Pancreas (tissue), 10 donors: ENCODE measurements around the gene GFRA1. TPM values are rescaled to one million over a fixed set of nuclear protein-coding genes. Genes with fewer than 3 reads are reported as not detected.

Source experiments
- ATAC-seq, 4 donors: fragments of 200-7000 bp; cut with Tn5 transposase; one replicate each; pipeline versions ENCODE4 v1.8.0 to v1.9.1; 2020; ENCODE audit warnings: mild to moderate bottlenecking in 4 of 4, moderate library complexity in 4 of 4
- DNase-seq, 6 donors: peaks; one replicate each; pipeline ENCODE4 v3.0.0-alpha.2; 2020
- FAIRE-seq: peaks from 2 replicates; lab custom pipeline; 2012; peaks lifted over from hg19 to GRCh38; lab: Jason Lieb, UNC
- H3K27ac ChIP-seq, 4 donors: fragments of 200-600 bp; sonication (generic); 1 replicate in 3 of 4; 2 replicates in 1 of 4; pipeline versions ENCODE4 v1.5.0 to v1.8.0; 2020
- H3K27me3 ChIP-seq, 4 donors: fragments of 200-600 bp; one replicate each; pipeline ENCODE4 v1.8.0; 2021
- H3K36me3 ChIP-seq, 3 donors: fragments of 200-600 bp; sonication (generic) in 1 of 3; one replicate each; pipeline versions ENCODE4 v1.5.0 to v1.8.0; 2020 to 2021
- H3K4me1 ChIP-seq, 3 donors: fragments of 200-600 bp; one replicate each; pipeline ENCODE4 v1.8.0; 2021
- H3K4me3 ChIP-seq, 4 donors: fragments of 200-600 bp; sonication (generic) in 2 of 4; one replicate each; pipeline versions ENCODE4 v1.5.0 to v1.8.0; 2020 to 2021
- H3K9me3 ChIP-seq, 4 donors: fragments of 200-600 bp; one replicate each; pipeline ENCODE4 v1.8.0; 2021
- WGBS, 2 donors: extraction: QIAGEN DNeasy Blood & Tissue Kit; methylation state at CpG; one replicate each; pipeline ENCODE4 v1.1.7; 2013; 5-methylcytosine and 5-hydroxymethylcytosine counted together
- intact Hi-C, 3 donors: fragments of 100-400 bp; cut with DNase I; formaldehyde crosslinking; loops; one replicate each; pipeline versions ENCODE4 v1.11.1 to v1.14.2; 2022
- polyA plus RNA-seq, 2 donors: library from polyadenylated mRNA; stranded (reverse); fragments of 200-250 nt; gene quantifications; one replicate each; pipeline ENCODE4 v1.2.3, GENCODE V29; 2013
- total RNA-seq, 6 donors: library from RNA; stranded (reverse); fragmentation: NEBNext Ultra II Directional in 4 of 6; extraction: Animal tissue kit (Norgen Biotek cat#: 25700) in 4 of 6; gene quantifications; one replicate each; pipeline versions ENCODE4 v1.2.1 to v1.2.4, GENCODE V29; 2021 to 2023
- TF ChIP-seq, protein P1 (sequence below), 4 donors: fragments of 200-600 bp; sonication (generic) in 3 of 4; IDR thresholded peaks; one replicate each; pipeline versions ENCODE4 v1.5.0 to v1.8.0; 2021; ENCODE audit warnings: antibody characterized with exemption in 4 of 4
- donor health status: healthy with polysubstance abuse.
- donor health status: DM: no; HTN: no; CAD: no; lungs with moderate emphysema.
- donor health status: DM: no; HTN: no; CAD: no.
- donor health status: control.
- donor health status: control.
- donor health status: Bipolar disorder and iron deficiency.
- donor health status: DM: yes; HTN: yes; CAD: no.
- donor health status: DM: no; HTN: no; CAD: no.
- donor health status: DM: no; HTN: no; CAD: no.
- donor health status: DM: yes; HTN: yes; CAD: no.

The GFRA1 gene
- total and polyA plus RNA-seq, 8 donors, result 0.61 to 4.4 (median 1.3) TPM

GRCh38 chr10:116298586-116298985 is 25.6 kb upstream of the GFRA1 start:
- ATAC-seq, result no peak
- H3K9me3 ChIP-seq, result no peaks in the 10 kb centered on the region
- intact Hi-C loops, result no loop called here
- H3K27ac ChIP-seq, result no peak overlapping the region
- H3K27me3 ChIP-seq, result no peaks in the 10 kb centered on the region
- no peaks in the 10 kb centered on the region for H3K36me3 ChIP-seq
- H3K4me3 ChIP-seq, result no peak overlapping the region
- 78 to 89% methylated on average over 3 of the region's 3 CpGs for WGBS, 2 donors
- TF ChIP-seq, protein P1, sequence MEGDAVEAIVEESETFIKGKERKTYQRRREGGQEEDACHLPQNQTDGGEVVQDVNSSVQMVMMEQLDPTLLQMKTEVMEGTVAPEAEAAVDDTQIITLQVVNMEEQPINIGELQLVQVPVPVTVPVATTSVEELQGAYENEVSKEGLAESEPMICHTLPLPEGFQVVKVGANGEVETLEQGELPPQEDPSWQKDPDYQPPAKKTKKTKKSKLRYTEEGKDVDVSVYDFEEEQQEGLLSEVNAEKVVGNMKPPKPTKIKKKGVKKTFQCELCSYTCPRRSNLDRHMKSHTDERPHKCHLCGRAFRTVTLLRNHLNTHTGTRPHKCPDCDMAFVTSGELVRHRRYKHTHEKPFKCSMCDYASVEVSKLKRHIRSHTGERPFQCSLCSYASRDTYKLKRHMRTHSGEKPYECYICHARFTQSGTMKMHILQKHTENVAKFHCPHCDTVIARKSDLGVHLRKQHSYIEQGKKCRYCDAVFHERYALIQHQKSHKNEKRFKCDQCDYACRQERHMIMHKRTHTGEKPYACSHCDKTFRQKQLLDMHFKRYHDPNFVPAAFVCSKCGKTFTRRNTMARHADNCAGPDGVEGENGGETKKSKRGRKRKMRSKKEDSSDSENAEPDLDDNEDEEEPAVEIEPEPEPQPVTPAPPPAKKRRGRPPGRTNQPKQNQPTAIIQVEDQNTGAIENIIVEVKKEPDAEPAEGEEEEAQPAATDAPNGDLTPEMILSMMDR (IDR thresholded peaks at IDR 0.05), result no peak
- H3K4me1 ChIP-seq, result no peaks in the 10 kb centered on the region
- no peak for FAIRE-seq
- no peak for DNase-seq

GRCh38 chr10:116296291-116296721 is 23.3 kb upstream of the GFRA1 start:
- Histone ChIP-seq H3K36me3 (no peaks in the 10 kb centered on the region), H3K27ac (no peak overlapping the region), H3K4me1 (no peaks in the 10 kb centered on the region), H3K9me3 (no peaks in the 10 kb centered on the region), H3K27me3 (no peaks in the 10 kb centered on the region), H3K4me3 (no peak overlapping the region)
- no peak for FAIRE-seq
- intact Hi-C loops, result no loop called here
- 72 to 74% methylated on average over 7 of the region's 7 CpGs for WGBS, 2 donors
- no peak for ATAC-seq
- TF ChIP-seq, protein P1 (IDR thresholded peaks at IDR 0.05), result no peak
- no peak for DNase-seq

DNA sequence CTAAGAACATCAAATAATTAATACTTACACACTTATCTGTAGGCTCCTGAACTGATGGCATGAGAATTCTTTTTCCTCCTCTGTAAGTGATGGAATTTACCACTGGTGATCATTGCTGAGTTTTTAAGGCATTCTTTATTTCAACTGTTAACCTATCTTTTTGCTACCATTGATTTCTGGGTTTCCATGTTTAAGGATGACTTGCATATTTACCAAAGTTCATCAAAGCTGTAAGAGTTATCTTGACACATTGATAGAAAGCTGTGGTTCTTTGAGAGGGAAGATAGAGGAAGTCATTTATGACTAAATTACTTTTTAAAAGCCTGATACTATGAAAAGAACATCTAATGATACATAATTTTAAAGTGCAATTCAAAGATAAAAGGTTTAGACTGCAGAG is 19.5 kb upstream of the GFRA1 start:
- Histone ChIP-seq H3K4me3 (no peak overlapping the region), H3K27ac (no peak overlapping the region), H3K27me3 (no peaks in the 10 kb centered on the region), H3K4me1 (no peaks in the 10 kb centered on the region), H3K9me3 (no peaks in the 10 kb centered on the region), H3K36me3 (no peaks in the 10 kb centered on the region)
- ATAC-seq (no peak), FAIRE-seq (no peak), DNase-seq (no peak)
- TF ChIP-seq, protein P1 (IDR thresholded peaks at IDR 0.05), result no peak
- intact Hi-C loops, result loop anchor here in 1 of 3 donors (5.0 kb wide), 1 partner anchor 495 kb away; no protein-coding TSS in a partner anchor

DNA sequence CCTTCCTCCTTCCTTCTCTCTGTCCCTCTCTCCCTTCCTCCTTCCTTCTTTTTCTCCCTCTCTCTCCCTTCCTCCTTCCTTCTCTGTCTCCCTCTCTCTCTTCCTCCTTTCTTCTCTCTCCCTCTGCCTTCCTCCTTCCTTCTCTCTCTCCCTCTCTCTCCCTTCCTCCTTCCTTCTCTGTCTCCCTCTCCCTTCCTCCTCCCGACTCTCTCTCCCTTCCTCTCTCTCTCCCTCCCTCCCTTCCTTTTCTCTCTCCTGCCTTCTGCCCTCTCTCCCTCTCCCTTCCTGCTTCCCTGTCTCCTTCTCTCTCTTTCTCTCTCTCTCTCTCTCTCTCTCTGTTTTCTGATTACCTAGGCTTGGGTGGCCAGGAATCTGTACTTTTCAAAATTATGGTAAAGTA is 16.6 kb upstream of the GFRA1 start:
- ATAC-seq (no peak), DNase-seq (no peak), FAIRE-seq (no peak)
- no peak overlapping the region for H3K4me3 ChIP-seq
- 18 to 32% methylated on average over 1 of the region's 1 CpG for WGBS, 2 donors
- no peaks in the 10 kb centered on the region for H3K9me3 ChIP-seq
- intact Hi-C loops, result loop anchor here in 1 of 3 donors (5.0 kb wide), 1 partner anchor 492 kb away; no protein-coding TSS in a partner anchor
- H3K27ac ChIP-seq, result no peak overlapping the region
- H3K4me1 ChIP-seq, result no peaks in the 10 kb centered on the region
- TF ChIP-seq, protein P1 (IDR thresholded peaks at IDR 0.05), result no peak
- peaks cover 0 to 3% (median 0%) of the 10 kb centered on the region in 4 donors for H3K27me3 ChIP-seq
- no peaks in the 10 kb centered on the region for H3K36me3 ChIP-seq

- DNase-seq (peak in 3 of 6 donors; percentile 15 to 56 (median 20)), FAIRE-seq (peak; percentile 82), ATAC-seq (peak in 3 of 4 donors; percentile 60 to 82 (median 78))
- H3K9me3 ChIP-seq, result no peaks in the 10 kb centered on the region
- TF ChIP-seq, protein P1 (IDR thresholded peaks at IDR 0.05), result peak; percentile 36 to 54 (median 48)
- no peak overlapping the region for H3K27ac ChIP-seq
- intact Hi-C loops, result no loop called here
- H3K36me3 ChIP-seq, result no peaks in the 10 kb centered on the region
- H3K27me3 ChIP-seq, result peaks cover 0 to 3% (median 0%) of the 10 kb centered on the region in 4 donors
- no peak overlapping the region for H3K4me3 ChIP-seq
- H3K4me1 ChIP-seq, result no peaks in the 10 kb centered on the region
- WGBS, 2 donors, result 0 to 9% methylated on average over 1 of the region's 1 CpG
Observed at GRCh38 chr10:116287906-116288501, 15.0 kb upstream of the GFRA1 start.
